ENCODE results near the gene SGPL1.

Gene SGPL1

GRCh38 chr10:70927189-70927943 is 111.6 kb downstream of the SGPL1 start:
- DNase-seq = no peak

GRCh38 chr10:70928140-70928539 is 112.4 kb downstream of the SGPL1 start:
- DNase-seq = no peak

- DNase-seq = no peak
Measured at GRCh38 chr10:70930263-70931000, 114.7 kb downstream of the SGPL1 start.

All from SHP77 (cell line).